Cerebellar cortex (tissue), 1 donor: ENCODE measurements around the gene PLA2G2C.

ENCODE experiments used
- DNase-seq: peaks from one replicate; pipeline ENCODE4 v3.0.0-alpha.2; 2015; ENCODE audit warnings: low spot score

The PLA2G2C gene

GRCh38 chr1:20152599-20152930 lies 33.8 kb downstream of the PLA2G2C start:
- no peak for DNase-seq

GRCh38 chr1:20151906-20152598 lies 34.3 kb downstream of the PLA2G2C start:
- DNase-seq, result peak; percentile 72

GRCh38 chr1:20150969-20151368 lies 35.3 kb downstream of the PLA2G2C start:
- DNase-seq, result no peak

GRCh38 chr1:20150326-20150705 lies 36.0 kb downstream of the PLA2G2C start:
- no peak for DNase-seq

- DNase-seq, result no peak
Measured at GRCh38 chr1:20149601-20150325, 36.6 kb downstream of the PLA2G2C start.

GRCh38 chr1:20148571-20149500 lies 37.5 kb downstream of the PLA2G2C start:
- no peak for DNase-seq

GRCh38 chr1:20147846-20148570 lies 38.3 kb downstream of the PLA2G2C start:
- DNase-seq, result no peak

GRCh38 chr1:20143734-20144565 lies 42.4 kb downstream of the PLA2G2C start:
- DNase-seq, result no peak

GRCh38 chr1:20143318-20143717 lies 43.0 kb downstream of the PLA2G2C start:
- DNase-seq, result no peak

GRCh38 chr1:20142001-20142710 lies 44.2 kb downstream of the PLA2G2C start:
- DNase-seq, result no peak

GRCh38 chr1:20141466-20141865 lies 44.9 kb downstream of the PLA2G2C start:
- no peak for DNase-seq

GRCh38 chr1:20141001-20141400 lies 45.3 kb downstream of the PLA2G2C start:
- DNase-seq, result no peak

GRCh38 chr1:20139776-20140612 lies 46.3 kb downstream of the PLA2G2C start:
- no peak for DNase-seq

GRCh38 chr1:20138961-20139550 lies 47.3 kb downstream of the PLA2G2C start, which contains the start of gene PLA2G2F:
Gene PLA2G2F, plus strand, starts transcription at chr1:20139323. Its CDS starts 105 bp downstream, at chr1:20139428.
- DNase-seq, result no peak

GRCh38 chr1:20138346-20138745 lies 48.0 kb downstream of the PLA2G2C start:
- no peak for DNase-seq

GRCh38 chr1:20137604-20138003 lies 48.7 kb downstream of the PLA2G2C start:
- no peak for DNase-seq

- no peak for DNase-seq
Measured at GRCh38 chr1:20137055-20137454, 49.3 kb downstream of the PLA2G2C start.

- no peak for DNase-seq
Measured at GRCh38 chr1:20136249-20136648, 50.1 kb downstream of the PLA2G2C start.

GRCh38 chr1:20134995-20135394 lies 51.3 kb downstream of the PLA2G2C start:
- DNase-seq, result no peak
